Adrenal gland (tissue), 5 donors: ENCODE data around the gene ANKRD28.

Experiments used
- POLR2A ChIP-seq, 2 donors: fragments of 450-650 bp; IDR thresholded peaks; one replicate each; pipeline ENCODE4 v1.6.1; 2017; ENCODE audit warnings: antibody characterized with exemption in 2 of 2, mild to moderate bottlenecking in 2 of 2, moderate library complexity in 1 of 2
- TF ChIP-seq, protein P1 (sequence below), 6 experiments: fragments of 450-650 bp in 4 of 6; fragments of 200-600 bp in 2 of 6; sonication (generic) in 1 of 6; IDR thresholded peaks; 1 replicate in 5 of 6; 2 replicates in 1 of 6; pipeline versions ENCODE4 v1.5.1 to v1.8.0; 2016 to 2021; ENCODE audit warnings: antibody characterized with exemption in 6 of 6, mild to moderate bottlenecking in 2 of 6, moderate library complexity in 1 of 6
- donor health status: DM: no; HTN: no; CAD: no.

DNA sequence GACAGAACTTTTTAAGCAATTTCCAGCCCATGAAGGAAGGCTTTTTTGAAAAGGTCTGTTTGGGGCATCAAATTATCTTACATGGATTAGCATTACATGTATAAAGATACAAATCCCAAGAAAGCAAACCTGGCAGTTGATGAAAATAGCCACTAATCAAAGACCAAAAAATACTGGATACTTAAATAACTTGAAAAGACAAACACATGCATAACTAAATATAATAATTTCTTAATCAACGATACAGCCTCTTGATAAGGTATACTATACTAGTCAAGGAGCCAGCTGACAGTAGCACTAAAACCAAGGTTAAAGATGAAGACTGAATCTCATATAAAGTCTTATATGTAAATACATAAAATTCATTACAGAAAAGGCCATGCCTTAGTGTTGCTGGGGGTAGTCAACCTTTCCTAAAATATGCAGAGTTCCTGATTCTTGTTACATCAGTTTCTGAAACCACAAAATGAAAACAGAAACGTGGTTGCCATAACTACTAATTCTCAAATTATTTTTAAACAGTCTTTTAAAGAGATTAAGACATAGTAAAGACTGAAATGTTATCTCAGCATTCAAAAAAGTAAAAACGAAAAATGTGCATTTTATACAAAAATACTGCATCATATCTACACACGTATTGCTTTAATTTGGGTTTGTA is 2.0 kb downstream of the ANKRD28 start:
- no peak for TF ChIP-seq POLR2A (IDR thresholded peaks at IDR 0.05)
- TF ChIP-seq, protein P1, sequence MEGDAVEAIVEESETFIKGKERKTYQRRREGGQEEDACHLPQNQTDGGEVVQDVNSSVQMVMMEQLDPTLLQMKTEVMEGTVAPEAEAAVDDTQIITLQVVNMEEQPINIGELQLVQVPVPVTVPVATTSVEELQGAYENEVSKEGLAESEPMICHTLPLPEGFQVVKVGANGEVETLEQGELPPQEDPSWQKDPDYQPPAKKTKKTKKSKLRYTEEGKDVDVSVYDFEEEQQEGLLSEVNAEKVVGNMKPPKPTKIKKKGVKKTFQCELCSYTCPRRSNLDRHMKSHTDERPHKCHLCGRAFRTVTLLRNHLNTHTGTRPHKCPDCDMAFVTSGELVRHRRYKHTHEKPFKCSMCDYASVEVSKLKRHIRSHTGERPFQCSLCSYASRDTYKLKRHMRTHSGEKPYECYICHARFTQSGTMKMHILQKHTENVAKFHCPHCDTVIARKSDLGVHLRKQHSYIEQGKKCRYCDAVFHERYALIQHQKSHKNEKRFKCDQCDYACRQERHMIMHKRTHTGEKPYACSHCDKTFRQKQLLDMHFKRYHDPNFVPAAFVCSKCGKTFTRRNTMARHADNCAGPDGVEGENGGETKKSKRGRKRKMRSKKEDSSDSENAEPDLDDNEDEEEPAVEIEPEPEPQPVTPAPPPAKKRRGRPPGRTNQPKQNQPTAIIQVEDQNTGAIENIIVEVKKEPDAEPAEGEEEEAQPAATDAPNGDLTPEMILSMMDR (IDR thresholded peaks at IDR 0.05): no peak
